ENCODE data around the gene DARS2.

- TF ChIP-seq, protein P1, sequence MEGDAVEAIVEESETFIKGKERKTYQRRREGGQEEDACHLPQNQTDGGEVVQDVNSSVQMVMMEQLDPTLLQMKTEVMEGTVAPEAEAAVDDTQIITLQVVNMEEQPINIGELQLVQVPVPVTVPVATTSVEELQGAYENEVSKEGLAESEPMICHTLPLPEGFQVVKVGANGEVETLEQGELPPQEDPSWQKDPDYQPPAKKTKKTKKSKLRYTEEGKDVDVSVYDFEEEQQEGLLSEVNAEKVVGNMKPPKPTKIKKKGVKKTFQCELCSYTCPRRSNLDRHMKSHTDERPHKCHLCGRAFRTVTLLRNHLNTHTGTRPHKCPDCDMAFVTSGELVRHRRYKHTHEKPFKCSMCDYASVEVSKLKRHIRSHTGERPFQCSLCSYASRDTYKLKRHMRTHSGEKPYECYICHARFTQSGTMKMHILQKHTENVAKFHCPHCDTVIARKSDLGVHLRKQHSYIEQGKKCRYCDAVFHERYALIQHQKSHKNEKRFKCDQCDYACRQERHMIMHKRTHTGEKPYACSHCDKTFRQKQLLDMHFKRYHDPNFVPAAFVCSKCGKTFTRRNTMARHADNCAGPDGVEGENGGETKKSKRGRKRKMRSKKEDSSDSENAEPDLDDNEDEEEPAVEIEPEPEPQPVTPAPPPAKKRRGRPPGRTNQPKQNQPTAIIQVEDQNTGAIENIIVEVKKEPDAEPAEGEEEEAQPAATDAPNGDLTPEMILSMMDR (IDR thresholded peaks at IDR 0.05 in 4 of 5, conservative IDR thresholded peaks at IDR 0.05 in 1 of 5): no peak
- no peak for TF ChIP-seq POLR2A (IDR thresholded peaks at IDR 0.05)
Observed at GRCh38 chr1:173821680-173822079, 2.8 kb upstream of the DARS2 start.
